PC-9 (cell line): ENCODE measurements around the gene HMGA1. TPM values are rescaled to one million over a fixed set of nuclear protein-coding genes. Genes with fewer than 3 reads are reported as not detected.

ENCODE experiments used
- BruUV-seq: library from RNA; stranded (reverse); fragments of 400-500 nt; replicated peaks from 2 replicates; lab custom pipeline; 2021; lab: Mats Ljungman, UMichigan
- CTCF ChIA-PET: fragments of 300-600 bp; sonication (Branson Sonifier 250); formaldehyde crosslinking; loops from one replicate; lab custom pipeline; 2022; ENCODE audit warnings: antibody characterized with exemption; lab: Charles Lee
- POLR2A ChIA-PET: fragments of 300-600 bp; sonication (Branson Sonifier 250); formaldehyde crosslinking; loops from one replicate; lab custom pipeline; 2022; ENCODE audit warnings: antibody characterized with exemption; ENCODE audit not compliant: unreplicated experiment; lab: Charles Lee
- DNase-seq, 2 experiments: peaks; one replicate each; pipeline versions ENCODE4 v3.0.0 to v3.0.0-alpha.2; 2015 to 2022; ENCODE audit warnings: mixed read lengths in 1 of 2
- H2AFZ ChIP-seq: fragments of 200-600 bp; sonication (generic); 2 replicates; pipeline ENCODE4 v1.8.1; 2017; ENCODE audit warnings: antibody characterized with exemption
- H3F3A ChIP-seq: fragments of 200-600 bp; sonication (generic); 2 replicates; pipeline ENCODE4 v1.8.1; 2017; ENCODE audit warnings: antibody characterized with exemption, mild to moderate bottlenecking, low read depth; ENCODE audit not compliant: insufficient read depth
- H3K27ac ChIP-seq: fragments of 200-600 bp; sonication (generic); 2 replicates; pipeline ENCODE4 v1.6.1; 2016; ENCODE audit warnings: mixed run types
- H3K27me3 ChIP-seq: fragments of 200-600 bp; sonication (generic); 2 replicates; pipeline ENCODE4 v1.6.1; 2016; ENCODE audit warnings: low read depth, mixed run types; ENCODE audit not compliant: insufficient read depth
- H3K36me3 ChIP-seq: fragments of 200-600 bp; sonication (generic); 2 replicates; pipeline ENCODE4 v1.6.1; 2016; ENCODE audit warnings: low read depth, mixed run types
- H3K4me1 ChIP-seq: fragments of 200-600 bp; sonication (generic); replicated peaks from 2 replicates; pipeline ENCODE4 v1.6.1; 2016; ENCODE audit warnings: mixed run types; ENCODE audit not compliant: insufficient read depth
- H3K4me2 ChIP-seq: fragments of 200-600 bp; sonication (generic); 2 replicates; pipeline ENCODE4 v1.6.1; 2017; ENCODE audit warnings: mixed run types
- H3K4me3 ChIP-seq: fragments of 200-600 bp; sonication (generic); 2 replicates; pipeline ENCODE4 v1.6.1; 2016; ENCODE audit warnings: mixed run types
- H3K79me2 ChIP-seq: fragments of 200-600 bp; sonication (generic); 2 replicates; pipeline ENCODE4 v1.6.1; 2017; ENCODE audit warnings: low read depth, mixed run types
- H3K9me2 ChIP-seq: fragments of 200-600 bp; sonication (generic); 2 replicates; pipeline ENCODE4 v1.8.1; 2017; ENCODE audit warnings: mild to moderate bottlenecking; ENCODE audit not compliant: insufficient read depth
- H3K9me3 ChIP-seq: fragments of 200-600 bp; sonication (generic); 2 replicates; pipeline ENCODE4 v1.8.1; 2016; ENCODE audit warnings: low read depth; ENCODE audit not compliant: insufficient read depth
- H4K20me1 ChIP-seq: fragments of 200-600 bp; sonication (generic); 2 replicates; pipeline ENCODE4 v1.8.1; 2017; ENCODE audit not compliant: insufficient read depth
- EZH2 ChIP-seq: fragments of 200-600 bp; sonication (generic); IDR thresholded peaks from 2 replicates; pipeline ENCODE4 v1.8.0; 2017; ENCODE audit warnings: antibody characterized with exemption, low read depth
- intact Hi-C: fragments of 100-400 bp; cut with micrococcal nuclease; formaldehyde crosslinking; loops from one replicate; pipeline ENCODE4 v1.10.0; 2022; ENCODE audit not compliant: unreplicated experiment
- total RNA-seq: library from RNA; stranded (reverse); gene quantifications from 2 replicates; pipeline ENCODE4 v1.2.3, GENCODE V29; 2021
- TF ChIP-seq, protein P1 (sequence below): fragments of 200-600 bp; sonication (generic); conservative IDR thresholded peaks from 2 replicates; pipeline ENCODE4 v1.6.1; 2017; ENCODE audit warnings: mixed run types, antibody characterized with exemption, mild to moderate bottlenecking, moderate library complexity

HMGA1 gene
- total RNA-seq, 1 experiment from 2014 or later: 1,951 TPM

DNA sequence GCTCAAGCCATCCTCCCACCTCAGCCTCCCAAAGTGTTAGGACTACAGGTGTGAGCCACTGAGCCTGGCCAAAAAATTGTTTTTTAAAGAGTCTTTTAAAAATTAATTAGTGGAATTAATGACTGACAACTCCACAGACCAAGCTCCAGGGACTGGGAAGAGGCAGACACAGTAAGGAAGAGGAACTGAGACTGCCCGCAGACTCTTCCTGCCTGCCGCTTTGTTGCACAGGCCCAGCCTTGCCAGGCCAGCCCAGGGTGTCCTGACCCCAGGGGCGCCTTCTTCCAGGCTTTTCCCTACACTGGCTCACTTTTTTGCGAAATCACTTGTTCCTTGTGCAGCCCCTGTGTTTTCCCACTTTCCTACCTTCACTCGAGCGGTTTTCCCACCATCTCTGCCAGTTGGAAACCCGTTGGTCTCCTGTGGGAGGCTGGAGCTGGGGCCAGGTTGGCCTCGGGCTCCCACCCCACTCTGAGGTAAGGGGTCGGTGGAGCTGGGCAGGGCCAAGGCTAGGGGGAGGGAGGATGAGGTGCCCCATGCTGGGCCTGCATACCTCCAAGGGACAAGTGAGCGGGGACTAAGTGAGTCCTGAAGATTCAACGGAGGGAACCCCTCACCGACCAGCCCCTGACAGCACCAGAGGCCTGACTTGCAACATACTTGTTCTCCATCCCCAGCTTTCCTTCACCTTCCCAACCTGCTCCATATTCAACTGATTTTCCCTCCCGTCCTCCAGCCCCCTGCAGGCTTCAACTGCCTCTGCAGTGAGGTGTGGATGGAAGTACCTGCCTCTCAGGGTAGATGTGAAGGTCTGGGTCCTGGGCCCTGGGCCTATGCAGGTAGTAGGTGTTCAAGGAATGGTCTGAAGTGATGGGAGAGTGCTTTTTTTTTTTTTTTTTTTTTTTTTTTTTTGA, 35.6 kb downstream of the HMGA1 start:
- Histone ChIP-seq H3K4me1 (peaks cover 10% of the 10 kb centered on the region), H3K9me2 (no peaks in the 10 kb centered on the region), H3K4me2 (no peak overlapping the region), H2AFZ (no peak overlapping the region), H3K9me3 (no peaks in the 10 kb centered on the region), H4K20me1 (no peaks in the 10 kb centered on the region), H3K27me3 (no peaks in the 10 kb centered on the region), H3K36me3 (no peaks in the 10 kb centered on the region), H3K27ac (no peak overlapping the region), H3K4me3 (no peak overlapping the region), H3K79me2 (no peaks in the 10 kb centered on the region), H3F3A (no peaks in the 10 kb centered on the region)
- BruUV-seq: no TSS peak
- POLR2A ChIA-PET: interaction anchor here (0.6 to 0.7 kb wide), 2 partner anchors 35 to 1003 kb away, joined by 3 to 7 read pairs; partner anchors contain the start of gene HMGA1
- CTCF ChIA-PET: no interaction called here
- intact Hi-C loops: no loop called here
- TF ChIP-seq, protein P1, sequence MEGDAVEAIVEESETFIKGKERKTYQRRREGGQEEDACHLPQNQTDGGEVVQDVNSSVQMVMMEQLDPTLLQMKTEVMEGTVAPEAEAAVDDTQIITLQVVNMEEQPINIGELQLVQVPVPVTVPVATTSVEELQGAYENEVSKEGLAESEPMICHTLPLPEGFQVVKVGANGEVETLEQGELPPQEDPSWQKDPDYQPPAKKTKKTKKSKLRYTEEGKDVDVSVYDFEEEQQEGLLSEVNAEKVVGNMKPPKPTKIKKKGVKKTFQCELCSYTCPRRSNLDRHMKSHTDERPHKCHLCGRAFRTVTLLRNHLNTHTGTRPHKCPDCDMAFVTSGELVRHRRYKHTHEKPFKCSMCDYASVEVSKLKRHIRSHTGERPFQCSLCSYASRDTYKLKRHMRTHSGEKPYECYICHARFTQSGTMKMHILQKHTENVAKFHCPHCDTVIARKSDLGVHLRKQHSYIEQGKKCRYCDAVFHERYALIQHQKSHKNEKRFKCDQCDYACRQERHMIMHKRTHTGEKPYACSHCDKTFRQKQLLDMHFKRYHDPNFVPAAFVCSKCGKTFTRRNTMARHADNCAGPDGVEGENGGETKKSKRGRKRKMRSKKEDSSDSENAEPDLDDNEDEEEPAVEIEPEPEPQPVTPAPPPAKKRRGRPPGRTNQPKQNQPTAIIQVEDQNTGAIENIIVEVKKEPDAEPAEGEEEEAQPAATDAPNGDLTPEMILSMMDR: no peak
- TF ChIP-seq EZH2: no peak
- DNase-seq: no peak

DNA sequence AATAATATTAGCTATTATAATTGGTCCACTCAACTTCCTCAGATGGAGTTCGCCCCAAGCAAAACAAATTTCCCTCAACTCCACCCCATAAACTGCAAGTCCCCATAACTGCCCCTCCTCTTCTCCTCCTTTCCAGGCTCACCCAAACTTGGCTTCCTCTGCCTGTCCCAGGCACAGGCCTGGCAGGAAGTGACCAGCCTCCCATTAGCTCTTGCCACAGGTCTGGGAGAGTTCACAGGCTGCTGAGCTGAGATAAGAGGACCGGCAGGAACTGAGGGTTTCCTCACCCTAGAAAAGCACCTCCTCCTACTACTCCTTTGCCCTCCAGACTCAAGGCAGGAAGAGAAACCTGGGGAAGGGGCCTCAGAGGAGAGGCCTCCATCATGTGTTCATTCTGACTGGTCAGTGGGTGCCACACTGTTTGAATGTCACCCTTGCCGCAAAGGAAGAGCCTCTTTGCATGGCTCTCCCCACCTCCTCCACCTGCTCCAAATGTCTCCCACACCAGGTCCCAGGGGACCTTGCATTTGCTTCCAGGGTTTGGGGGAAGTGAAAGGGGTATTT, 36.7 kb downstream of the HMGA1 start:
- H3K4me1 ChIP-seq: peaks cover 10% of the 10 kb centered on the region
- no TSS peak for BruUV-seq
- POLR2A ChIA-PET: no interaction called here
- intact Hi-C loops: no loop called here
- H3K36me3 ChIP-seq: 0 out of 2 replicates have a peak, but pooled peaks cover 2% of the 10 kb centered on the region
- H3K27me3 ChIP-seq: no peaks in the 10 kb centered on the region
- TF ChIP-seq EZH2: no peak
- TF ChIP-seq, protein P1: no peak
- no peaks in the 10 kb centered on the region for H3F3A ChIP-seq
- no peak overlapping the region for H3K27ac ChIP-seq
- no peak overlapping the region for H3K4me3 ChIP-seq
- H3K9me2 ChIP-seq: no peaks in the 10 kb centered on the region
- H2AFZ ChIP-seq: no peak overlapping the region
- no peak overlapping the region for H3K4me2 ChIP-seq
- no peak for DNase-seq
- H3K9me3 ChIP-seq: no peaks in the 10 kb centered on the region
- H4K20me1 ChIP-seq: no peaks in the 10 kb centered on the region
- H3K79me2 ChIP-seq: no peaks in the 10 kb centered on the region
- CTCF ChIA-PET: no interaction called here

DNA sequence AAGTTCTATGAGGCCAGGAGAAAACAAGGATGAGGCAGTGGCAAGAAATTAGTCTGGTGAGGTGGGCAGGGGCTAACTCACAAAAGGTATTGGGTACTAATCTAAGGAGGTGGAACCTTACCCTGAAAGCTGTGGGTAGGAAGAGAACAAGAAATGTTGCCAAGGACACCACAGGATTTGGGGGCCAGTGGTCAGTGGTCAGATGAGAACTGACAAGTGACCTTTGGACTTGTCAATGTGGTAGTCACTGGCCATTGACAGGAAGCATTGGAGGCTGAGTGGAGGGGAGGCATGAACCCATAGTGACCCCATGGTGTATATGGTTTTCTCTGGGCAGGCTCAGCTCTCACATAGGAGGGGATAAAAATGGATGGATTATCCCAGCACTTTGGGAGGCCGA, 37.5 kb downstream of the HMGA1 start:
- Histone ChIP-seq H3K27ac (no peak overlapping the region), H3F3A (no peaks in the 10 kb centered on the region), H3K4me1 (peaks cover 10% of the 10 kb centered on the region), H3K4me3 (no peak overlapping the region), H3K36me3 (0 out of 2 replicates have a peak, but pooled peaks cover 4% of the 10 kb centered on the region), H3K27me3 (no peaks in the 10 kb centered on the region), H3K79me2 (no peaks in the 10 kb centered on the region), H3K9me3 (no peaks in the 10 kb centered on the region), H3K4me2 (no peak overlapping the region), H3K9me2 (no peaks in the 10 kb centered on the region), H4K20me1 (no peaks in the 10 kb centered on the region), H2AFZ (no peak overlapping the region)
- POLR2A ChIA-PET: no interaction called here
- BruUV-seq: no TSS peak
- CTCF ChIA-PET: no interaction called here
- intact Hi-C loops: no loop called here
- TF ChIP-seq, protein P1: no peak
- no peak for TF ChIP-seq EZH2
- no peak for DNase-seq
